HUES48 (cell line): ENCODE data around the gene RELT.

Experiments used
- H3K27ac ChIP-seq: one replicate; pipeline ENCODE4 v1.7.0; 2013; ENCODE audit warnings: low read depth, low read length, inconsistent platforms
- H3K27me3 ChIP-seq: 2 replicates; pipeline ENCODE4 v1.6.1; 2013; ENCODE audit warnings: mild to moderate bottlenecking, low read length; ENCODE audit not compliant: control insufficient read depth, insufficient read depth
- H3K36me3 ChIP-seq: 2 replicates; pipeline ENCODE4 v1.6.1; 2013; ENCODE audit warnings: low read length; ENCODE audit not compliant: control insufficient read depth, insufficient read depth
- H3K4me1 ChIP-seq: 2 replicates; pipeline ENCODE4 v1.6.1; 2013; ENCODE audit warnings: mild to moderate bottlenecking, low read length; ENCODE audit not compliant: control insufficient read depth, insufficient read depth
- H3K4me3 ChIP-seq: 2 replicates; pipeline ENCODE4 v1.5.1; 2013; ENCODE audit warnings: mild to moderate bottlenecking, low read depth, low read length
- H3K9ac ChIP-seq: 2 replicates; pipeline ENCODE4 v1.6.1; 2013; ENCODE audit warnings: mild to moderate bottlenecking, low read depth, low read length, moderate library complexity
- H3K9me3 ChIP-seq: 2 replicates; pipeline ENCODE4 v1.6.1; 2013; ENCODE audit warnings: low read length; ENCODE audit not compliant: control insufficient read depth, insufficient read depth

Gene RELT

DNA sequence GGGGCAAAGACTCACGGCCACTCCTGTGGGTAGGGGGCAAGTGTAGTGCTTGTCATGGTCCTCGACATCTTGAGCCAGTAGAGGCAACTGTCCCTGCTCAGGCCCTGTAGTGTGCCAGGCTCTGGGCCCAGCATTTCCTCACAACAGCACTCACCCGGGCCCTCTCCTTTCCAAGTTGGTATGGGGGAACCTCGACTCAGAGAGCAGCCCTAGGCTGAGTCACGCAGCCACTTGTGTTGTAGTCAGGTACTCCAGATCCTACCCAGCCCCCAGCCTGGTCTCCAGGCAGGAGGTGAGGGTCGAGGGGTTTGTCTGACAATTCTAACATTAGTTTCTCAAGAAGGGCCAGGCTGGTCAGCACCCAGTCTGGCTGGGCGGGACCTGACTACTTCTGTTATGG lies 4.1 kb downstream of the RELT start:
- Histone ChIP-seq H3K36me3 (no peaks in the 10 kb centered on the region), H3K4me3 (no peak overlapping the region), H3K27me3 (peaks cover 8% of the 10 kb centered on the region), H3K9ac (no peak overlapping the region), H3K9me3 (no peaks in the 10 kb centered on the region), H3K4me1 (peaks cover 17% of the 10 kb centered on the region; the same call in 1 of the 2 replicates), H3K27ac (no peak overlapping the region)

DNA sequence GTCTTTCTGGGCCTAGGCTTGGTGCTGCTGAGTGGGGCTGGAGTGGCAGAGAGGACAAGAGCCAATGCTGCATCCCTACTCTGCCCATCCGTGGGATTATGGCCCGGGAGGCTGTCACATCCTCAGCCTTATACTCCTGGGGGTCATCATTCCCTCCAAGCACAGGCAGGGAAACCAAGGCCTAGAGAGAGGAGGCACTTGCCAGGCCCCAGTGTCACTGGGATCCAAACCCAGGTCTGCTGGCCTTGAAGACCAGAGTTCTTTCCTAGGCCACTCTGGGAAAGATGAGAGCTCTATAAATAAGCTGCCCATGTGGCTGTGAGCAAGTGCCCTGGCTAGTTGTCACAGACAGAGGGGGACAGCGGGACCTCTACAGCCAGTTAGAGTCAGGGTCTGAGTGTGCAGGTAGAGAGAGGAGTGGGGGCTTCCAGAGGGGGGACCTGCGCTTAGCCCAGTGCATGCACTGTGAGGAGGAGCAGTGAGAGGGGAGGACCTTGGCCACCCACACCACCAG lies 4.8 kb downstream of the RELT start:
- Histone ChIP-seq H3K36me3 (no peaks in the 10 kb centered on the region), H3K4me3 (no peak overlapping the region), H3K9ac (no peak overlapping the region), H3K9me3 (no peaks in the 10 kb centered on the region), H3K4me1 (peaks cover 13% of the 10 kb centered on the region; the same call in 1 of the 2 replicates), H3K27ac (no peak overlapping the region), H3K27me3 (peaks cover 8% of the 10 kb centered on the region)

DNA sequence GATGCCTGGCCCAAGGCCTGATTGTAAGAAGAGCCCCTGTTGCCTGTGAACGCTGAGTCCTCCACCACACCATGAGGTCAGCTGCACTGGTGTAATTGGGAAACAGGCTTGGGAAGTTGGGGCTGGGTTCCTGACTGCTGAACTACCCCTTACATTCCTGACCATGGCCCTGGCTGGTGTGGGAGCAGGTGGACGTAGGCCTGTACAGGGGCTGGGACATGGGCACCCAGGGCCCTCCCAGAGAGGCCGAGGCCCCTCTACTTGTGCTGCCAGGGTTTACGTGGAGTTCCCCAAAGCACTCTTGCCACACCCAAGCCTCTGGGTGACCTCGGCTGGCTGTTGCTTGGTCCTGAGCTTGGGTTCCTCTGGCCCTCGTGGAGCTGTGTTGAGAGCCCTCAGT lies 5.4 kb downstream of the RELT start:
- Histone ChIP-seq H3K27ac (no peak overlapping the region), H3K4me1 (peaks cover 13% of the 10 kb centered on the region; the same call in 1 of the 2 replicates), H3K4me3 (no peak overlapping the region), H3K36me3 (no peaks in the 10 kb centered on the region), H3K27me3 (peaks cover 8% of the 10 kb centered on the region), H3K9me3 (no peaks in the 10 kb centered on the region), H3K9ac (no peak overlapping the region)

DNA sequence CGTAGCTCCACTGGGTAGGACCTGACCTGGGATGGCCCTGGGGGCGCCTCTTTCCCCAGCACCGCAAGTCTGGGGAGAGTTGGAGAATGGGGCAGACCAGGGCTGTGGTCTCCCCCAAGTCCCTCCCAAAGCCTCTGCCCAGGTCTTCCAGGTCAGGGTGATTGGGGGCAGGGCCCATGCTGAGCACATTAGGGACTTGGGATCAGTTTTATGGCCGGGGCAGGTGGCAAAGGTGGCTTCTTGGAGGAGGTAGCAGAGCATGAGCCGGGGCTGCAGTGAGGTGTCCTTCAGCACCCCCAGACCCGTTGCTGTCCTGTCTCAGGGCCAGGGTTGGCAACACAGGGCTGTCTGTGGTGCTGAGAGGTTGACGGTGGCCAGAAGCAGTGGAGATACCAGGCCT lies 6.0 kb downstream of the RELT start:
- Histone ChIP-seq H3K9me3 (no peaks in the 10 kb centered on the region), H3K9ac (no peak overlapping the region), H3K4me1 (peaks cover 10% of the 10 kb centered on the region; the same call in 1 of the 2 replicates), H3K27me3 (peaks cover 3% of the 10 kb centered on the region; the same call in 1 of the 2 replicates), H3K27ac (no peak overlapping the region), H3K36me3 (no peaks in the 10 kb centered on the region), H3K4me3 (no peak overlapping the region)

DNA sequence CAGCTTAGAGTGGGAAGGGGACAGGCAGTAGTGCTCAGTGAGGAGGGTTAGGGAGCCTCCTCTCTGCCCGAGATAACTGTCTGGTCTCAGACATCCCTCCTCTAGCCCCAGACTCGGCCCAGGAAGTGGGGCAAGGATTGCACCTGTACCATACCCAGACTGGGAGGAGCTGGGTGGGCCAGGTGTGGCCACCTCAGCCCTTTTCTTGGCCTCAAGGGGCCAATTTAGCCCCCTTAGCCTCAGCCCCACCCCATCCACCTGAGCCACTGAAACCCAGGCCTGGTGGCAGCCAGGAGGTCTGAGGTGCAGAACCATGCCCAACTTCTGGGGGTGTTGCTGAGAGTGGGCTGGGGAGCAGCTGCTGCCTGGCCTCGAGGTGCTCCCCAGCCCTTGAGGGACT lies 6.5 kb downstream of the RELT start:
- Histone ChIP-seq H3K27me3 (no peaks in the 10 kb centered on the region), H3K4me3 (no peak overlapping the region), H3K9ac (no peak overlapping the region), H3K36me3 (no peaks in the 10 kb centered on the region), H3K4me1 (peaks cover 8% of the 10 kb centered on the region; the same call in 1 of the 2 replicates), H3K9me3 (no peaks in the 10 kb centered on the region), H3K27ac (no peak overlapping the region)

DNA sequence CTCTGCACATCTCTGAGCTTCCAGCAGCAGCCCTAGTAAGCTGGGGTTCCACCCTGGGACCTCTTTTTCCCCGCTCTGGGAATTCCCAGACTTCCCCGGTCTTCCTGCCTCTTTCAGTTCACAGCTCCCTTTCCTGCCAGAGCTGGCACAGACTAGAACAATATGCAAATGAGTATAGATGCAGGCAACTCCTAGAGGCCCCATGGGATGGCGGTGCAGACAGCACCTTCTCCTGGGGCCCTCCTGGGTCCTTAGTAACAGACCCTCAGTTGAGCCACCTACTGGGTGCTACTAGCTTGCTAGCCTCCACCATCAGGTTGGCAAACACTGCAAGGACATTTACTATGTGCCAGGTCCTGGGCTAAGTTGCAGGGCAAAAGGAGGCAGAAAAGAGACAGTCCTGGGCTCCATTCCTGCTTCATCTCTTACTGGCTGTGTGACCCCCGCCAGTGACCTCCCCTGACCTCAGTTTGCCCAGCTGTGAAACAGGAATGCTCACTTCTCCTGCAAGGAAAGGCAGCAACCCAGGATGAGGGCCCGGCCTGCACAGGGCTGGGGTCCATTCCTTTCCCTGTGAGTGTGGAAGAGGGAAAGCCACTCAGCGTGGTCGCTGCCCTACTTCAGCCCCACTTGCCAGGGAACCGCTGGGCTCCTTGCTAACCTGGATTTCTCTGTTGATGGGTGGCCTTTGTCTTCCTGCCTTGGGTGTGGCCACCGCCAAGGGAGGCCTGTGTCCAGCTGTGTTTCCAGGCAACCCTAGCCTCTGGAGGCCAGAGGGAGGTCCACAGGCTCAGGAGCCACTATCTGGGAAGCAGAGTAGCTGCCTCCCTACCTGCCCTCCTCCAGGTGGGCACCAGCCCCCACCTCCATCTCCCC lies 7.3 kb downstream of the RELT start:
- Histone ChIP-seq H3K9me3 (no peaks in the 10 kb centered on the region), H3K4me1 (peaks cover 8% of the 10 kb centered on the region; the same call in 1 of the 2 replicates), H3K36me3 (no peaks in the 10 kb centered on the region), H3K4me3 (no peak overlapping the region), H3K27ac (no peak overlapping the region), H3K9ac (no peak overlapping the region), H3K27me3 (no peaks in the 10 kb centered on the region)

DNA sequence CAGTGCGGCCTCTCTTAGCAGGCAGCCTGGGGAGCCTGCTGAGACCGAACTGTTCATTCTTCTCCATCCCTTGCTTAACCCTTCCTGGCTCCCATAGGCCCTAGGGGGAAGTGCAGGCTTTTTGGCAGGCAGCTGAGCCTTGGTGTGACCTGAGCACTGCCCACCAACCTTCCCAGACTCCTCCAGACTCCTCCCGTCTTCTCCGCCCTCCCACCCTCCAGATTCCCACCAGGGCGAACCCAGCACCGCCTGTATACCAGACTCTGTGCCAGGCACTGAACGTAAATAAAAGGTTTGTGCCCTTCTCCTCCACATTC lies 7.9 kb downstream of the RELT start:
- H3K27me3 ChIP-seq = no peaks in the 10 kb centered on the region
- no peak overlapping the region for H3K27ac ChIP-seq
- H3K9me3 ChIP-seq = no peaks in the 10 kb centered on the region
- H3K4me3 ChIP-seq = no peak overlapping the region
- no peak overlapping the region for H3K9ac ChIP-seq
- H3K4me1 ChIP-seq = peaks cover 8% of the 10 kb centered on the region; the same call in 1 of the 2 replicates
- no peaks in the 10 kb centered on the region for H3K36me3 ChIP-seq

DNA sequence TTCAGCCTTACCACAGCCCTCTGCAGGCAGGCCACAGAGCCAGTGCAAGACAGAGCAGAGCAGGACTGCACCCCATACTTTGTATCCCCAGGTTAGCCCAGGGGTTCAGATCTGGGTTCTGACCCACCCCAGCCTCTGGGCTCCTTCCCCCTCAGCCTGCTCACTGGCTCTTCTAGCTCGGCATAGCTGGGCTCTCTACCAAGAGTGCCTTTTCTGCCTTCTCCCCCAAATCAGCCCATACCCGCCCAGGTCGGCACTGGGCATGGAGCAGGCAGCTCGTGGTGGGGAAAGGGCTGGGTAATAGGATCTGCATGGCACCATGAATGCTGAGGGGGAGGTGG lies 8.3 kb downstream of the RELT start:
- Histone ChIP-seq H3K36me3 (no peaks in the 10 kb centered on the region), H3K27ac (no peak overlapping the region), H3K4me1 (peaks cover 8% of the 10 kb centered on the region; the same call in 1 of the 2 replicates), H3K9ac (no peak overlapping the region), H3K4me3 (no peak overlapping the region), H3K27me3 (no peaks in the 10 kb centered on the region), H3K9me3 (no peaks in the 10 kb centered on the region)

DNA sequence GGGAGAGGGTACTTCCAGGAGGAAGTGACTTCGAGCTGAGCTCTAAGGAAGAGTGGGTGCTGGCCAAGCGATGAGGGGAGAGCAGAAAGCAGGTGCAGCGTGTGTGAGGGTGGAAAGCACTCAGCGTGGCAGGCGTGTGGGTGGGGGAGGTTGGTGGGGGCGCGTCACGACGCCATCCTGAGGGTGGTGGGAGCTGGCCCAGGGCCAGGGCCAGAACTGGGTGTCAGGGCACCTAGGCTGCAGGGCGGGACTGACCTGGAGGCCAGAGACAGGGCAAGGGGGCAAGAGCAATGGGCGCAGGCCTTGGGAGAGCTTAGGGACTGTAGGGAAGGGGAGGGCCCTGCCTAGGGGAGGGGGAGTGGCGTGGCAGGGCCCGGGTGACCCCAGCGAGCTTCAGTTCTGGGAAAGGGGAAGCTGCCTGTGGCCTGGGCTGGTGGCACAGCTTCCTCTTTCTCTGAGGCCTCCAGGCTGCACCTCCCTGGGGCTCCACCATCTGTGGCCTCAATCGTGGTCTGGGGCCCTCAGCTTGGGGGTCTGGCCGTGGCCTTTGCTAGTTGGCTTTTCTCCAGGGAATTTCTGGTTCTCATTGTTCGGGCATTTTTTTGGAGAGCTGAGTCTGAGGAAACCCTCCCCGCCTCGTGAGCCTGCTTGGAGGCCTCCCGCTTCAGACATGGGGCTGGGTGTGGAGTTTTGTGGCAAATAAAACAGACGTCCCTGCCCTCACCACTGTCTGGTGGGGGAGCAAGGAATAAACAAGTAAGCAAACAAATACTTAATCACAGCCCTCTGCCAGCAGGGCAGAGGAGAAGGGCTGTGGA lies 8.9 kb downstream of the RELT start:
- H3K4me1 ChIP-seq = peaks cover 8% of the 10 kb centered on the region; the same call in 1 of the 2 replicates
- H3K9ac ChIP-seq = no peak overlapping the region

DNA sequence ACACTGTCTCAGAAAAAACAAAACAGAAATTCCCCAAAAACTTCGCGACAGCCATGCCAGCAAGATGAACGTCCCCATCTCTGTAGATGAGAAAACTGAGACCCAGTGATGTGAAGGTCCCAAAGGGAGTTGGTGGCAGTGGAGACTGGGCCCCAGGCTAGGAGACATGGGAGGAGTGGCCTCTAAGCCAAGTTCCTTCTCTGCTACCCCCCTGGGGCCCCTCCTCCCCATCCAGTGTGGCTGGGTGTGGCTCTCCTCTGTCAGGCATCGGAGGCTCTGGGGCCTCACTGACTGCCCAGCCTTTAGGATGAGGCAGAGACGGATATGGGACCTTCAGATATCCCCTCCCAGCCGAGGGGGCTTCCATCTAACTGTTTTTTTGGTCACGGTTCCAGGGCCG lies 9.8 kb downstream of the RELT start:
- H3K9ac ChIP-seq = no peak overlapping the region
- no peak overlapping the region for H3K4me3 ChIP-seq
- no peaks in the 10 kb centered on the region for H3K27me3 ChIP-seq
- no peaks in the 10 kb centered on the region for H3K9me3 ChIP-seq
- no peaks in the 10 kb centered on the region for H3K36me3 ChIP-seq
- H3K27ac ChIP-seq = no peak overlapping the region
- peaks cover 8% of the 10 kb centered on the region; the same call in 1 of the 2 replicates for H3K4me1 ChIP-seq

More for the DNA sequence above, 8.9 kb downstream of the RELT start:
- Histone ChIP-seq H3K27me3 (no peaks in the 10 kb centered on the region), H3K27ac (no peak overlapping the region), H3K36me3 (no peaks in the 10 kb centered on the region), H3K9me3 (no peaks in the 10 kb centered on the region), H3K4me3 (no peak overlapping the region)

DNA sequence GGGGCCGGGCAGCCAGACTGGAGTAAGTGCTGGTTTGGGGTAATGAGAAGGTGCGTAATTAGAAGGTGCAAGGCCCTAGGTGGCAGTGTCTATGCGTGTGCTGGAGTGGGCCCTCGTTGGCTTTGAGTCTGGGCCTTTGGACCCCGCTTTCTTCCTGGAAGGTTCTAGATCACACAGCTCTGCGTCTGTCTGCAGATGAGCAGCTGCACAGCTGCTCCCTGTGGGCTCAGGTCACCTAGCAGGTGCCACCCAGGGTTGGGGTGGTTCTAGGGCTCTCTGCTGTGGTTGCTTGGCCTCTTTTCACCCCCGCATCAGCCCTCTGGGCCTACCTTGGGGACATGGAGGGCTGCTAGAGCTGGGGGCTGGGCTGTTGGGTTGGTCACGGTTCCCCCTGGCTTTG lies 10.3 kb downstream of the RELT start:
- no peaks in the 10 kb centered on the region for H3K27me3 ChIP-seq
- H3K27ac ChIP-seq = no peak overlapping the region
- H3K4me1 ChIP-seq = peaks cover 8% of the 10 kb centered on the region; the same call in 1 of the 2 replicates
- H3K4me3 ChIP-seq = no peak overlapping the region
- H3K9ac ChIP-seq = no peak overlapping the region
- H3K9me3 ChIP-seq = no peaks in the 10 kb centered on the region
- H3K36me3 ChIP-seq = no peaks in the 10 kb centered on the region
